ENCODE measurements around the gene KIAA1958.

GRCh38 chr9:112558476-112558875 lies 71.8 kb downstream of the KIAA1958 start:
- TF ChIP-seq CTCF (IDR thresholded peaks at IDR 0.05) (no peak), POLR2A (IDR thresholded peaks at IDR 0.05) (no peak)

Data from breast epithelium (tissue), 3 donors.